ENCODE measurements around the gene SMIM23. TPM values are rescaled to one million over a fixed set of nuclear protein-coding genes. Genes with fewer than 3 reads are reported as not detected.

SMIM23 gene
- total and polyA plus RNA-seq, 2 of the 13 experiments (the other 11 are each of a cell fraction or from before 2014, with no cell fraction given): not detected

- no peaks in the 10 kb centered on the region for H3K79me2 ChIP-seq (ENCODE audit: insufficient read depth, low read length)
- no peak overlapping the region for H3K4me2 ChIP-seq (ENCODE audit: low read depth, low read length)
- BruUV-seq (replicated peaks): no TSS peak
- no peak overlapping the region for H2AFZ ChIP-seq (ENCODE audit: low read length)
- 0% methylated on average over 1 of the region's 1 CpG for WGBS (ENCODE audit: low lambda C conversion rate)
- H3K4me3 ChIP-seq (replicated peaks in 1 of 3; ENCODE audit: insufficient read depth in 1 of 3, low read depth in 2 of 3, low read length in 3 of 3): no peak overlapping the region
- ATAC-seq (no peak), DNase-seq (ENCODE audit: low spot score) (no peak), FAIRE-seq (no peak)
- H4K20me1 ChIP-seq (ENCODE audit: insufficient read depth, low read length): no peaks in the 10 kb centered on the region
- peaks cover 3 to 4% of the 10 kb centered on the region in 2 experiments; a peak in 3 of 5 replicates for H3K27me3 ChIP-seq (ENCODE audit: control insufficient read depth in 1 of 2, insufficient read depth in 2 of 2, low read length in 2 of 2)
- H3K36me3 ChIP-seq (replicated peaks in 1 of 2; ENCODE audit: control insufficient read depth in 1 of 2, insufficient read depth in 2 of 2, low read length in 2 of 2): no peaks in the 10 kb centered on the region
- H3K9me3 ChIP-seq (ENCODE audit: low read length): no peaks in the 10 kb centered on the region
- H3K27ac ChIP-seq (ENCODE audit: extremely low read length, insufficient read depth, low read length): no peak overlapping the region
- H3K9ac ChIP-seq (ENCODE audit: insufficient read depth, low read depth, low read length): no peak overlapping the region
- intact Hi-C loops (cut with micrococcal nuclease; ENCODE audit: unreplicated experiment): no loop called here
- in situ Hi-C loops (cut with HindIII; ENCODE audit: extremely low pct_ligation_motif_present, low pct_unique_long_range_greater_than_20kb): no loop called here
- TF ChIP-seq ZBTB1 (CRISPR knock-in tag; IDR thresholded peaks at IDR 0.05; ENCODE audit: borderline replicate concordance): no peak
- no peak for TF ChIP-seq THYN1 (CRISPR knock-in tag; IDR thresholded peaks at IDR 0.05; ENCODE audit: borderline replicate concordance, low read depth)
- TF ChIP-seq HDAC2 (CRISPR knock-in tag; IDR thresholded peaks at IDR 0.05): no peak
- no peak for TF ChIP-seq FOXJ3 (CRISPR knock-in tag; IDR thresholded peaks at IDR 0.05; ENCODE audit: borderline replicate concordance)
- TF ChIP-seq TBP (CRISPR knock-in tag; IDR thresholded peaks at IDR 0.05): no peak
- ChIA-PET CTCF (ENCODE audit: low intra/inter-chr PET ratio, low total read pairs) (no interaction called here), POLR2A (no interaction called here)
- H3K4me1 ChIP-seq (ENCODE audit: insufficient read depth, low read length): peaks cover 11% of the 10 kb centered on the region; the same call in 1 of the 2 replicates
Measured at GRCh38 chr5:171759777-171760176, 25.8 kb upstream of the SMIM23 start.

GRCh38 chr5:171762021-171762608, 23.5 kb upstream of the SMIM23 start:
- H4K20me1 ChIP-seq (ENCODE audit: insufficient read depth, low read length): no peaks in the 10 kb centered on the region
- FAIRE-seq: no peak
- in situ Hi-C loops (cut with HindIII; ENCODE audit: extremely low pct_ligation_motif_present, low pct_unique_long_range_greater_than_20kb): no loop called here
- CTCF ChIA-PET (ENCODE audit: low intra/inter-chr PET ratio, low total read pairs): no interaction called here
- peaks cover 3 to 10% of the 10 kb centered on the region in 2 experiments; a peak in 4 of 5 replicates for H3K27me3 ChIP-seq (ENCODE audit: control insufficient read depth in 1 of 2, insufficient read depth in 2 of 2, low read length in 2 of 2)
- POLR2A ChIA-PET: no interaction called here
- H3K9ac ChIP-seq (ENCODE audit: insufficient read depth, low read depth, low read length): no peak overlapping the region
- H3K4me2 ChIP-seq (ENCODE audit: low read depth, low read length): no peak overlapping the region
- no peaks in the 10 kb centered on the region for H3K36me3 ChIP-seq (replicated peaks in 1 of 2; ENCODE audit: control insufficient read depth in 1 of 2, insufficient read depth in 2 of 2, low read length in 2 of 2)
- H3K9me3 ChIP-seq (ENCODE audit: low read length): peaks cover 4% of the 10 kb centered on the region
- no peaks in the 10 kb centered on the region for H3K4me1 ChIP-seq (ENCODE audit: insufficient read depth, low read length)
- ATAC-seq: no peak
- 52% methylated on average over 9 of the region's 11 CpGs for WGBS (ENCODE audit: low lambda C conversion rate)
- no peak for DNase-seq (ENCODE audit: low spot score)
- TF ChIP-seq POLR2AphosphoS5 (IDR thresholded peaks at IDR 0.05; ENCODE audit: low read depth, low read length): no peak
- no peak for TF ChIP-seq KAT2B (IDR thresholded peaks at IDR 0.05; ENCODE audit: borderline replicate concordance, low read depth, low read length)
- TF ChIP-seq ZNF333 (CRISPR knock-in tag; IDR thresholded peaks at IDR 0.05; ENCODE audit: borderline replicate concordance): no peak
- BruUV-seq (replicated peaks): no TSS peak
- H3K79me2 ChIP-seq (ENCODE audit: insufficient read depth, low read length): no peaks in the 10 kb centered on the region
- intact Hi-C loops (cut with micrococcal nuclease; ENCODE audit: unreplicated experiment): no loop called here
- no peak overlapping the region for H3K27ac ChIP-seq (ENCODE audit: extremely low read length, insufficient read depth, low read length)
- no peak overlapping the region for H3K4me3 ChIP-seq (replicated peaks in 1 of 3; ENCODE audit: insufficient read depth in 1 of 3, low read depth in 2 of 3, low read length in 3 of 3)
- H2AFZ ChIP-seq (ENCODE audit: low read length): no peak overlapping the region
